MM.1S (cell line): ENCODE measurements around the gene ROCK1.

Experiments
- DNase-seq: peaks from one replicate; pipeline ENCODE4 v3.0.0-alpha.2; 2015
- H2AFZ ChIP-seq: fragments of 300-600 bp; sonication (generic); 2 replicates; pipeline ENCODE4 v1.6.0; 2016; ENCODE audit warnings: antibody characterized with exemption, low read length
- H3F3A ChIP-seq: fragments of 300-600 bp; sonication (generic); 2 replicates; pipeline ENCODE4 v1.6.1; 2016; ENCODE audit warnings: mild to moderate bottlenecking, antibody characterized with exemption, low read length, moderate library complexity, mixed read lengths; ENCODE audit not compliant: insufficient read depth
- H3K27ac ChIP-seq: fragments of 300-600 bp; sonication (generic); 2 replicates; pipeline ENCODE4 v1.5.1; 2016; ENCODE audit warnings: mild to moderate bottlenecking, low read length
- H3K27me3 ChIP-seq: fragments of 300-600 bp; sonication (generic); replicated peaks from 2 replicates; pipeline ENCODE4 v1.6.0; 2016; ENCODE audit warnings: low read length; ENCODE audit not compliant: insufficient read depth
- H3K36me3 ChIP-seq: fragments of 300-600 bp; sonication (generic); replicated peaks from 2 replicates; pipeline ENCODE4 v1.6.1; 2016; ENCODE audit warnings: mild to moderate bottlenecking, low read length, mixed read lengths; ENCODE audit not compliant: insufficient read depth
- H3K4me1 ChIP-seq: fragments of 300-600 bp; sonication (generic); 2 replicates; pipeline ENCODE4 v1.6.1; 2016; ENCODE audit warnings: low read length, mixed read lengths
- H3K4me2 ChIP-seq: fragments of 300-600 bp; sonication (generic); 2 replicates; pipeline ENCODE4 v1.6.0; 2016; ENCODE audit warnings: low read depth, low read length
- H3K4me3 ChIP-seq: fragments of 300-600 bp; sonication (generic); 2 replicates; pipeline ENCODE4 v1.5.1; 2016; ENCODE audit warnings: low read length, mixed read lengths
- H3K79me2 ChIP-seq: fragments of 300-600 bp; sonication (generic); 2 replicates; pipeline ENCODE4 v1.6.1; 2016; ENCODE audit warnings: mixed run types, low read length, mixed read lengths
- H3K9ac ChIP-seq: fragments of 300-600 bp; sonication (generic); 2 replicates; pipeline ENCODE4 v1.6.1; 2016; ENCODE audit warnings: low read length, mixed read lengths
- H3K9me2 ChIP-seq: fragments of 300-600 bp; sonication (generic); replicated peaks from 2 replicates; pipeline ENCODE4 v1.6.1; 2016; ENCODE audit warnings: mild to moderate bottlenecking, low read length, mixed read lengths; ENCODE audit not compliant: insufficient read depth
- H3K9me3 ChIP-seq: fragments of 300-600 bp; sonication (generic); replicated peaks from 2 replicates; pipeline ENCODE4 v1.6.1; 2016; ENCODE audit warnings: mild to moderate bottlenecking, low read length, mixed read lengths; ENCODE audit not compliant: insufficient read depth
- H4K20me1 ChIP-seq: fragments of 300-600 bp; sonication (generic); 2 replicates; pipeline ENCODE4 v1.6.1; 2016; ENCODE audit warnings: mild to moderate bottlenecking, low read length, moderate library complexity, mixed read lengths; ENCODE audit not compliant: insufficient read depth
- CTCF ChIP-seq: fragments of 300-600 bp; sonication (generic); IDR thresholded peaks from 2 replicates; pipeline ENCODE4 v1.5.1; 2016; ENCODE audit warnings: antibody characterized with exemption, low read length, mixed read lengths
- EZH2 ChIP-seq: fragments of 300-600 bp; sonication (generic); optimal IDR thresholded peaks from 2 replicates; pipeline ENCODE3; 2017; ENCODE audit warnings: low read depth, mild to moderate bottlenecking, antibody characterized with exemption, low read length, mixed read lengths
- EZH2phosphoT487 ChIP-seq: fragments of 300-600 bp; sonication (generic); IDR thresholded peaks from 2 replicates; pipeline ENCODE4 v1.6.1; 2018; ENCODE audit warnings: antibody characterized with exemption, low read length

Gene ROCK1

GRCh38 chr18:21118806-21119205, 7.2 kb upstream of the ROCK1 start:
- no peaks in the 10 kb centered on the region for H3K27me3 ChIP-seq
- no peaks in the 10 kb centered on the region for H3K36me3 ChIP-seq
- H3K79me2 ChIP-seq = no peaks in the 10 kb centered on the region
- H3K9ac ChIP-seq = no peak overlapping the region
- H3K9me2 ChIP-seq = no peaks in the 10 kb centered on the region
- no peaks in the 10 kb centered on the region for H4K20me1 ChIP-seq
- no peak overlapping the region for H3K4me2 ChIP-seq
- H2AFZ ChIP-seq = no peak overlapping the region
- H3K4me3 ChIP-seq = no peak overlapping the region
- no peak for TF ChIP-seq EZH2phosphoT487
- TF ChIP-seq EZH2 = no peak
- TF ChIP-seq CTCF = no peak
- H3K27ac ChIP-seq = no peak overlapping the region
- H3F3A ChIP-seq = no peaks in the 10 kb centered on the region
- no peaks in the 10 kb centered on the region for H3K9me3 ChIP-seq
- H3K4me1 ChIP-seq = peaks cover 6% of the 10 kb centered on the region
- DNase-seq = no peak

GRCh38 chr18:21117409-21118131, 6.0 kb upstream of the ROCK1 start:
- no peaks in the 10 kb centered on the region for H4K20me1 ChIP-seq
- TF ChIP-seq EZH2phosphoT487 (no peak), CTCF (no peak), EZH2 (no peak)
- no peaks in the 10 kb centered on the region for H3K27me3 ChIP-seq
- no peaks in the 10 kb centered on the region for H3K4me1 ChIP-seq
- no peak overlapping the region for H3K9ac ChIP-seq
- H3K79me2 ChIP-seq = no peaks in the 10 kb centered on the region
- no peak for DNase-seq
- no peaks in the 10 kb centered on the region for H3K9me2 ChIP-seq
- no peaks in the 10 kb centered on the region for H3K9me3 ChIP-seq
- no peak overlapping the region for H3K4me3 ChIP-seq
- H2AFZ ChIP-seq = no peak overlapping the region
- H3K27ac ChIP-seq = no peak overlapping the region
- H3F3A ChIP-seq = no peaks in the 10 kb centered on the region
- H3K36me3 ChIP-seq = no peaks in the 10 kb centered on the region
- H3K4me2 ChIP-seq = no peak overlapping the region

GRCh38 chr18:21115519-21116411, 4.2 kb upstream of the ROCK1 start:
- Histone ChIP-seq H3F3A (peaks cover 11% of the 10 kb centered on the region; the same call in 1 of the 2 replicates), H3K79me2 (peaks cover 7% of the 10 kb centered on the region), H3K9ac (no peak overlapping the region), H3K9me3 (no peaks in the 10 kb centered on the region), H3K4me1 (no peaks in the 10 kb centered on the region), H3K9me2 (no peaks in the 10 kb centered on the region), H3K27ac (no peak overlapping the region), H3K27me3 (no peaks in the 10 kb centered on the region), H4K20me1 (no peaks in the 10 kb centered on the region), H3K36me3 (no peaks in the 10 kb centered on the region), H3K4me3 (no peak overlapping the region), H2AFZ (no peak overlapping the region), H3K4me2 (no peak overlapping the region)
- TF ChIP-seq EZH2 = no peak
- no peak for TF ChIP-seq EZH2phosphoT487
- no peak for DNase-seq
